EH (cell line): Measurements from ENCODE around the gene RNASE7.
A peak's percentile ranks its signal among the peaks of the same experiment; 100 is the strongest.

Experiments used
- DNase-seq: peaks from one replicate; pipeline ENCODE4 v3.0.0-alpha.2; 2015; ENCODE audit warnings: low read depth

The RNASE7 gene

DNA sequence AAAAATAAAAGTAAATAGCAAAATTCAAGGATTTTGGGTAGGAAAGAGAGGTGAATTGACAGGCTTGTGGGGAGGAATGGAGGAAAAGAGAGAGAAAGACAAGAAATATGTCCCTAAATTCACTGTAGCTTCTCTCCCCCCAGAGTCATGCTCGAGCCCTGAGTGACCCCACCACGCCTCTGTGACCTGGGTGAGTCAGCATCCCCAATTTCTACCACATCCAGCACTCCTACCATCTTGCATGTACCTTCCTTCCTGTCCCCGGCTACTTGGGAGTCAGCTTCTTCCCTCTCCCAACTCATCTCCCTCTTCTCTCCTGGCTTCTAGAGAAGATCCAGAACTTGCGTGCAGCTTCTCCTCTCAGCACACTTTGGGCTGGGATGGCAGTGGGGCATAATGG, 46.5 kb downstream of the RNASE7 start:
- no peak for DNase-seq

DNA sequence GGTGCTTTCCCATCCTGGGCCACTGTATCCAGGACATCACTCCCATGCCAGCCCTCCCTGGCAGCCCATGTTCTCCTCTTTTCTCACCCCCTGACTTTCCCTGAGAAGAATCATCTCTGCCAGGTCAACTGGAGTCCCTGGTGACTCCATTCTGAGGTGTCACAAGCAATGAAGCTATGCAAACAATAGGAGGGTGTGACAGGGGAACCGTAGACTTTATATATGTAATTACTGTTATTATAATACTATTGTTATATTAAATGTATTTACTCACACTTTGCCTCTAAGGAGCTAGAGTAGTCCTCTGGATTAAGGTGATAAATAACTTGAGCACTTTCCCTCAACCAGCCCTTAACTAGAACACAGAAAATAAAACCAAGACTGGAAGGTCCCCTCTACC, 47.1 kb downstream of the RNASE7 start:
- DNase-seq = no peak

DNA sequence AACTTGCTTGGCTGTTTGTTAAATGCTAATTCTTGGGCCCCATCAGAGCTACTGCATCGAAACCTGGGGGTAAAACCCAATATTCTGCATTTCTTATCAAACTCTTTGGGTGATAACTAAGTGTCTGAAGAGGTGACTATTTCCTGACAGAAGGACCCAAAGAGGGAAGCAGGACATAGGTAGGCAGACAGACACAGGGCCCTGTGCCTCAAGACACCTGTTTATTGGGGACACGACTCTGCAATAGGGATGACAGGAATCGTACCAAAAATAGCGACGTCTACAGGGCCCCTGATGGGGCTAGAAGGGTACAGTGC, 47.7 kb downstream of the RNASE7 start:
- no peak for DNase-seq

GRCh38 chr14:21090194-21090939, 48.2 kb downstream of the RNASE7 start:
- no peak for DNase-seq

- no peak for DNase-seq
These were observed 48.9 kb downstream of the RNASE7 start for GRCh38 chr14:21090940-21091663.

DNA sequence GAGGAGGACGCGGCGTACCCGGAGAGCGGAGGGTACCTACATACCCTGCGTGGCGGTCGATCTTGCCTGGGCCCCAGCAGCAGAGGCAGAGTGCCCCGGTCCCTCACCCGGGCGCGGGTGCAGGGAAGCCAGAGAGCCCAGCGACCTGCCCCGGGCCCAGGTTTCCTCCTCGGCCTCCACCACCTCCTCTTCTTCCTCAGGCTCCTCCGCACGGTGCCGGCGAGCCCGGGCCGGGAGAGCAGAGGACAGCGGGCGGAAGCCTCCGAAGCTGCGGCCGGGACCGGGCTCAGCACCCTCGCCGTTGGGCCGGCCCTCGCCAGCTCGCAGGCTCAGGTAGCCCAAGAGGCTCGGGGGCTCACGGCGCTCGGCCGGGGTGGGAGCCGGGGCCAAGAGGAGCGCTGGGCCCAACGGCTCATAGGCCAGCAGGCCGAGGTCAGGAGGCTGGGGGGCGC, 49.7 kb downstream of the RNASE7 start:
- DNase-seq = no peak

GRCh38 chr14:21092273-21093011, 50.3 kb downstream of the RNASE7 start:
- peak; percentile 67 for DNase-seq

DNA sequence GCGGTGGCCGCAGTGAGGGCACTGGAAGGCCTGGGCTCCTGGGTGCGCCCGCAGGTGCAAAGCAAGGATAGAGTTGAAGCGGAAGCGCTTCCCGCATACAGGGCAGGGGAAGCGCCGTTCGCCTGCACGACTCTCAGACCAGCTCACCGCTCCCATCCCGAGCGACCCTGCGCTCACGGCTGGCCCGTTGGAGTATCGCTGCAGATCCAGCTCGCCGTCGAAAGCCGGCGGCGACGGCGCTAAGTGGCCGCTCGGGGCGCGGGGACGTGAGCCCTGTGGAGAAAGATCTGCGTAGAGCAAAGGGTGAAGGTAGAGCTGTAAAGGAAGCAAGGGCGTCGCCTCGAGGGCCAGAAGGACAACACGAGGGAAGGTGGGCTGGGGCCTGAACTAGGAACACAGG, 50.9 kb downstream of the RNASE7 start:
- no peak for DNase-seq
